HG02571 (cell line): ENCODE measurements around the gene CDSN.

Source experiments
- ATAC-seq: cut with Tn5 transposase; IDR thresholded peaks from one replicate; pipeline ENCODE4 v1.9.1; 2021; ENCODE audit warnings: mild to moderate bottlenecking, moderate library complexity; ENCODE audit not compliant: unreplicated experiment

Gene CDSN

GRCh38 chr6:31116661-31117385 is 3.4 kb downstream of the CDSN start:
- no peak for ATAC-seq

GRCh38 chr6:31115941-31116560 is 4.2 kb downstream of the CDSN start:
- ATAC-seq: no peak

DNA sequence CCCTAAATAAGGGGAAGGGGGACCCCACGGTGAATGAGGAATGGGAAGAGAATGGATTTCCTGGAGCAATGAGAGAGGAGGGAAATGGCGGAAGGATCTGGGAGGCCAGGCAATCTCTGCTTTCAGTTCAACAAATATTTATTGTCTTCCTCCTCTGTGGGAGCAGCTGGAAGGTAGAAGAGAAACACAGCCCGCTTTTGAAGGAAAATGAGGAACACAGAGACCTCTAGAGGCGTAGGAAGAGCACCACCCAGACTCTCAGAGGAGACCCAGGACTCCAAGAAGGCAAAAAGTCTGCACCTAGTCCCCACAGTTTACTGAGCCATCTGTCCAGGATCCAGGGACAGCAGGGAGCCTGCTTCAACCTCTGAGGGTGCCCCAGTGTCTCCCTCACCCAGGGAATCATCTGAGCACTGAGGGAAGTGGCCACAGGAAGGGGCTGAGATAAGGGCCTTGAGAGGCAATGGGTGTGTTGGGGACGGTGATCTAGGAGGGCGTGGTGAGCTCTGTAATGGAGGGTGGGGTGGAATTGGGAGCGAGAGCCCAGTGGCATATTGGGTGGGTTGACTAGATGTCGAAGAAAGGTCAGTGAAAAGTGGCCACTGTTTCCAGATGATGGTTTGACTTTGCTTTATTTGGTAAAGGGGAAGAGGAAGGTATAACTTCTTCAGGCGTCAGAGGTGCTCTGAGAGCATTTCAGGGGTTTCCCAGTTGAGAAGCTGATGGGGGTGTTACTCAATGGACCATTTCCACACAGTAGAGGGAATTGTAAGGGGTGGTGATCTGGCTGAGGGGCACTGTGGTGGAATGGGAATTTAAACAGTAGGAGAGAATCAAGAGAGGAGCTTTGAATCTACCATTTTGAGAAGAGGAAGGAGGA is 5.0 kb downstream of the CDSN start:
- ATAC-seq: no peak

GRCh38 chr6:31114541-31114878 is 5.7 kb downstream of the CDSN start, which contains the start of gene PSORS1C1:
Gene PSORS1C1 (plus strand): TSS chr6:31114800. CDS start chr6:31129633, 14,833 bp downstream.
- no peak for ATAC-seq

DNA sequence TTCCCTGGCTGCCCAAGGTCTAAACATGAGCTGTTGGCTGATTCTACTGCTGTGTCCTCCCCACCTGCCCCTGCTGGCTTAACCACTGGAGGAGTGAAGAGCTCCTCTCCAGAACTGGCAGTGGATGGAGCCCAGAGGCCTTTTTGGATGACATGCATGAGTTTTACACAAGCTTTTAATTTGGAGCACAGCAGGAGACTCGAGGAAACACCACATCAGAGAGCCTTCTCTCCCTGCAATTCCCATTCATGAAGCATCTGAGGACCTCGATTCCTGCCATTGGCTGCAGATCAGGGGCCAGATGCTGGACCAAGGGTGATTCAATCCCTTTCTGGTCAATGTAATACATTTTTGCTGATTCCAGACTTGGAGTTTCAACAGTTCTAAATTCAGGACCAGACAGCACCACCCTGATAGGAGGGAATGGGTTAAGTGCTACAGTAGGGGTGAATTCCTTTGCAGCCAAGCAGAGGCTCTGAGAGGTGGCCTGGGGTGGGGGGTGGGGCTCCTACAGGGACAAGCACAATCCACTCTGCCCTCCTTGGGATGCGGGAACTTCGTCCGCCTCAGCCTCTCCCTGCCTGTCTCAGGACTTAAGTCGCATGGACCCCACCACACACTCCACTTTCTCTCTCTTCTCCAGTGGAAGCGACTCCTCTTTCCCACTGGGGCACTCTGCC is 6.2 kb downstream of the CDSN start:
- ATAC-seq: no peak

DNA sequence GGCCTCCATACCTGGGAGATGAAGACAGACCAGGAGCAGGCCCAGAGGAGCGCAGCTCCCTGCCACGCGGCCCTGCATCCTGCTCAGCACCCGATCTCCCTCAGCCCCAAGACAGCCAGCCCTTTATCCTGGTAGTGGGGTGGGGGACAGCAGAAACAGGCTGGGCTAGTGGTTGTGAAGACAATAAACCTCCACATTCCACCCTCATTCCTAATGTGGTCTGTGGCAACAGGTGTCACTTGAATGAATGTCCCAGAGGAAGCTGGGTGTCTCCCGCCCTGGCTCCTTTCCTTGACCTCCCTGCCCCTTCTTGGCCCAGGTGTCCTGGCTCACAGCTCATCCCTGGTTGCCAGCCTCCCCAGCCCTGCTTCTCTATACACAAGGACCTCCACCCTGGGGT is 7.8 kb downstream of the CDSN start, which contains the start of gene C6orf15:
Gene C6orf15 (minus strand): TSS at position 98 of the 400 bp plus-strand sequence. CDS start 20 bp downstream, at position 78.
- ATAC-seq: no peak

DNA sequence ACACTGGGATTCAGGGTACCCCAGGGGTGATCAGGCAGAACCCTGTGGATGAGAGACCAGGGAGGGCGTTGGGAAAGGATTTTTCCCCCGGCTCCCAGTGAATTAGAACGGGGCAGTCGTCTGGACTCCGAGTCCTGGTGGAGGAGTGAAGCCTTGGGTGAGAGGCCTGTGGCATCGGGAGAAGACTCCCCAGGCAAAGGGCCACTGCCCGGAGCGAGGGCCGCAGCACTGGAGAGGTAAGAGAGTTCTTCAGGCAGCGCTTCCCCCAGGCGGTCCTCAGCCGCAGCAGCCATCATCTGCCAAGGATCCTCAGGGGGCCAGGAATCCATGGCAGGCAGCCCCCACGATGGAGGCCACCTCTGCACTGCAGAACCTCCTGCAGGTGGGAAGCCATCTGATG is 8.5 kb downstream of the CDSN start:
- no peak for ATAC-seq

DNA sequence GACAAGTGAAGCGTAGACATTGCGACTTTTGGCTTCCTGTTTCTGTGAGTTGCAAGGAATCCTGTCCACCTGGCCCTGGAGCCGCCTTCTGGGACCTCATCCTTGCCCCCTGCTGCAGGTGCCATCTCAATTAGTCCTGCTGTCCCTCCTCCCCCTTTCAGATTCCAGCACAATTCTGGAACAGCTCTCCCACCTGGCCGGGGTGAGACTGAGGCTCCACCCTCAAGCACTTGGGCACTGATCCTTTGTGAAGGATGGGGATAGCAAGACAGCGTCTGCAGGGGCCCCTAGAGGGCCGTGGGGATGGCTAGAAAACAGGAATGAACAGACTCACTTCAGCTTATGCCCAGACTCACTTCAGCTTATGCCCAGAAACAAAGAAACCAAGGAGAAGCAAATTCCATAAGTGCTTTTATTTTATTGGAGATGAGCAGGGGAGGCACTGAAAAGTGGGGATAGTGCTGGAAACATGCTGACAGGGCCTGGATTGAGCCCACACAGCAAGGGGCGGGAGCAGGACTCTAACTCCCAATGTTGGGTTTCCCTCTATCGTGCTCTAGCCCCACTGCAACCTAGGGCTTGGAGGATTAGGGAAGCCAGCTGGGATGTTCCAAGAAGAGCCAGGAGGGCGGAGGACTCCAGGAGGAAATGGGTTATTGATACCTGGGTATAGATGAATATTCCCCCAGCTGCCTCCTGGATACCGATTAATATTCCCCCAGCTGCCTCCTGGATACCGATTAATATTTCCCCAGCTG is 9.2 kb downstream of the CDSN start:
- ATAC-seq: no peak

GRCh38 chr6:31107052-31107451 is 13.2 kb downstream of the CDSN start:
- no peak for ATAC-seq

- no peak for ATAC-seq
Observed at GRCh38 chr6:31103136-31103535, 17.1 kb downstream of the CDSN start.

GRCh38 chr6:31098449-31098938 is 21.8 kb downstream of the CDSN start:
- no peak for ATAC-seq

- ATAC-seq: no peak
Observed at GRCh38 chr6:31096656-31097055, 23.6 kb downstream of the CDSN start.

DNA sequence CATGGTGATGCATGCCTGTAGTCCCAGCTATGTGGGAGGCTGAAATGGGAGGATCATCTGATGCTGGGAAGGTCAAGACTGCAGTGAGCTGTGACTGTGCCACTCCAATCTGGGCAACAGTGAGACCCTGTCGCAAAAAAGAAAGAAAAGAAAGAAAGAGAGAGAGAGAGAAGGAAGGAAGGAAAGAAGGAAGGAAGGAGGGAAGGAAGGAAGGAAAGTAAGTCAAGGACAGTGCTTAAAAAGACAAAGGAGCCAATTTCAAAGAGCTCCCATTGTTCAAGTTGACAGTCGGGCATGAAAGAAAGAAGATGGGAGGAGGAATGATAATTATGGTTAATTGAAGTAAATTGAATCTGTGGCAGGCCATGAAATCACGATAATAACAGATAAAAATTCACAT is 24.0 kb downstream of the CDSN start:
- ATAC-seq: no peak

DNA sequence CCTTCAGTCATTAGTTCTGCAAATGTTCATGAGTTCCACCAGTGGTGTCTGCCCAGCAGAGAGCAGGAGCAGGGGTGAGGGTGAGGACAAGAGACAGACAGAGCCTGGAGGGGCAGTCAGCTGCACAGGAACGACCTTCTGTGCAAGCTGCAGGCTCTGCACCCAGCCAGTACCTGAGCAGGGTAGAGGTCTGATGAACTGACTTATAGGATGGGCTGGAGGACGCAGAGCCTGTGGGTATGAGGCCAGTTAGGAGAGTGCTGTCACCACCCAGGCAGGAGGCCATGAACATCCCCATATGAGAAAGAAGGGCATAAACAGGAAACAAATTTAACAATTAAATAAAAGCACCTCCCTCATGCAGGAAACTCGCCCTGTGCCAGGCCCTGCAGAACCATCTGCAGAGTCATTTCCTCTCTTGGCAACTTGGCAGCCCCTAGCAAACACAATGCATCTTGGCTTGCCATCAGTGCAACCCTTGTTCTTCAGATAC is 25.8 kb downstream of the CDSN start:
- no peak for ATAC-seq

DNA sequence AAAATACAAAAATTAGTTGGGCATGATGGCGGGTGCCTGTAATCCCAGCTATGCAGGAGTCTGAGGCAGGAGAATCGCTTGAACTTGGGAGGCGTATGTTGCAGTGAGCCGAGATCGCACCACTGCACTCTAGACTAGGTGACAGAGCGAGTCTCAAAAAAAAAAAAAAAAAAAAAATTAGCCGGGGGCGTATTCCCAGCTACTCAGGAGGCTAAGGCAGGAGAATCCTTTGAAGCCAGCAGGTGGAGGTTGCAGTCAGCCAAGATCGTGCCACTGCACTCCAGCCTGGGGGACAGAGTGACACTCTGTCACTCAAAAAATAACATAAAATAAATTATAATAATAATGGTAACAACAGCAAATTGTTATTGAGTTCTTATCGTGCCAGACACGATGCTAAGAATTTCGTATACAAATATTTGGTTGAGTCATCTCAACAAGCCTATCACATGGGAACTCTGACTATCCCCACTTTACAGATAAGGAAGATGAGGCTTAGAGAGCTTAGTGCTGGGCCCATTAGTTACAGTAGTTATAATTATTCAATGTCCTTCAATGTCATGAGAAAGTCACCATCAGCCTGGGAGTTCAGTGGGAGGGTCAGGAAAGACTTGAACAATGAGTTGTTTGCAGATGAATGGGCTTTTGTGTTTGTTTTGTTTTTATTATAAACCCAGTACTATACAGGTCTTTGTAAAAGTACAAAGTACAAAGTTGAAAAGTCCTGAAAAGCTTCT is 27.3 kb downstream of the CDSN start:
- no peak for ATAC-seq

DNA sequence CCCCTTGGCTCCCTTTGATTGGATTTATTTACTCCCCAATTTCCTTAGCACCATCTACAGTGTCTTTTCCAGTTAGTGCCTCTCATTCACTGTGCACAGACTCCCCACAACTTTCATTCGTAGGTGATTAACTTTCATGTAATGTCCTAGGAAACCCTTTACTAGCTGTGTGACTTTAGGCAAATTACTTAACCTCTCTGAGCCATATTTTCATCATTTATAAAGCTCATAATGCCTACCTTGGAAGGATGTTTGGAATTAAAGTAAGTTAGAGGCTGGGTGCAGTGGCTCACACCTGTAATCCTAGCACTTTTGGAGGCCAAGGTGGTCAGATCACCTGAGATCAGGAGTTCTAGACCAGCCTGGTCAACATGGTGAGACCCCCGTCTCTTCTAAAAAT is 28.0 kb downstream of the CDSN start:
- ATAC-seq: no peak

DNA sequence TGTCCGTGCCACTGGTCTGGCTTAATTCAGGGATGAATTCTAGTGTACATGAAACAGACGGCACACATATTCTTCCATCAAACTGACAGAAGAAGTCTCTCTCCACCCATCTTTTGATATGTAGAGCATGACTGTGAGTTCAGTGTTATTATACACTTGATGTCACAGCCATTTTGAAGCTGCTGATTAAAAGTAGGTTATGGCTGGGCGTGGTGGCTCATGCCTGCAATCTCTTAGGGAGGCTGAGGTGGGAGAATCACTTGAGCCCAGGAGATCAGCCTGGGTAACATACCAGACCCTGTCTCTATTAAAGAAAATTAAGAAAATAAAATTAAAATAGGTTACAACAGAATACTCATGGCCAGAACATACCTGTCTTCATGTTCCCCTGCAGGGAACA is 28.6 kb downstream of the CDSN start:
- ATAC-seq: no peak

GRCh38 chr6:31090973-31091364 is 29.3 kb downstream of the CDSN start:
- ATAC-seq: no peak

GRCh38 chr6:31090275-31090972 is 29.8 kb downstream of the CDSN start:
- no peak for ATAC-seq
